NCI-H187 (cell line): ENCODE measurements around the gene CACNA1B.
"Not testable (repeated sequence)": the region's sequence is repeated elsewhere in the genome, so short reads cannot be mapped to it uniquely, and the experiment has no call there.

ENCODE experiments used
- DNase-seq, 2 experiments: peaks; one replicate each; lab custom pipeline; 2025; lab: John Stamatoyannopoulos, UW

The CACNA1B gene

GRCh38 chr9:138099803-138100598, 222.4 kb downstream of the CACNA1B start:
- no peak for DNase-seq

GRCh38 chr9:138100711-138101350, 223.2 kb downstream of the CACNA1B start:
- DNase-seq = no peak

- DNase-seq = no peak
Measured at GRCh38 chr9:138101444-138102234, 224.1 kb downstream of the CACNA1B start.

- no peak for DNase-seq
Measured at GRCh38 chr9:138102246-138103051, 224.9 kb downstream of the CACNA1B start.

- DNase-seq = no peak
Measured at GRCh38 chr9:138103111-138103848, 225.7 kb downstream of the CACNA1B start.

GRCh38 chr9:138103849-138104206, 226.2 kb downstream of the CACNA1B start:
- DNase-seq = no peak

- DNase-seq = no peak
Measured at GRCh38 chr9:138104251-138105122, 226.9 kb downstream of the CACNA1B start.

GRCh38 chr9:138105123-138105415, 227.5 kb downstream of the CACNA1B start:
- DNase-seq = no peak

GRCh38 chr9:138105561-138106505, 228.3 kb downstream of the CACNA1B start:
- DNase-seq = no peak

GRCh38 chr9:138107039-138107438, 229.5 kb downstream of the CACNA1B start:
- not testable (repeated sequence) for DNase-seq

GRCh38 chr9:138111607-138112006, 234.0 kb downstream of the CACNA1B start:
- DNase-seq = no peak

GRCh38 chr9:138112090-138112748, 234.6 kb downstream of the CACNA1B start:
- DNase-seq = no peak

- no peak for DNase-seq
Measured at GRCh38 chr9:138112791-138113600, 235.4 kb downstream of the CACNA1B start.

- not testable (repeated sequence) for DNase-seq
Measured at GRCh38 chr9:138113701-138114325, 236.2 kb downstream of the CACNA1B start.

GRCh38 chr9:138114501-138115245, 237.1 kb downstream of the CACNA1B start:
- no peak for DNase-seq

- DNase-seq = no peak
Measured at GRCh38 chr9:138115506-138115905, 237.9 kb downstream of the CACNA1B start.

GRCh38 chr9:138116521-138116920, 238.9 kb downstream of the CACNA1B start:
- no peak for DNase-seq
